ENCODE results near the gene SIX3.

DNA sequence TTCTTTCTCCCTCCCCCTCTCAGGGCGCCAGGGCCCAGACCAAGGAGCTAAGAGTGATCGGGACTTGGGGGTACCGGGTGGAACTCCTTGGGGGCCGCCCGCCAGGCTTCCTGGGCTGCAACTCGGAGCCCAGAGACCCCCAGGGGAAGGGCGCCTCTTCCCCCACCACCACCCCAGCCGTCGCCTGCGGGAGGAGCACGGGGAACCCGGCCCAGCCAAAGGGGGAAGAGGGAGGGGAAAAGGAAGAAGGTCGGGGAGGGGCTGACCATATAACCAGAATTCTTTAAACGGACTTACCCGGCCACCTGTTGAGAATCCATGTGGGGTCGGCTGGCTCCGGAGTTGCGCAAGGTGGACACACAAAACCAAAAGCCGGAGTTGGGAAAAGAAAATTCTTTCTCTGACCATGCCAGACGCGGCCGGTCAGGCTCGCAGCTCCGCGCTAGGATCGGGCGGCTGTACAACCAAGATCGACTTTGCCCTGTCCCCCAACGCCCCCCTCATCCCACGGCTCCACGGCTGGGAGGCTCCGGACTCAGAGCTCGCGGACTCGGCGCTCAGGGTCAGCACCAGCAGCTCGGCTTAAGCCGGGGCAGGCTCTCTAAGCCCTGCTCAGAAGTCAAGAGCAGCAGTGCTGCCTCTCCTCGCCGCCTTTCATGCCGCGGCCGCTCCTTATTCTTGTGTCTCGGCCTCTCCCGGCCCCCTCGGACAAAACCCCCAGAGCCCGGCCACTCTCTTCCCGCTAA is 6.3 kb upstream of the SIX3 start:
- TF ChIP-seq CTCF (IDR thresholded peaks at IDR 0.05; ENCODE audit: low read depth, low read length) (no peak), EZH2phosphoT487 (IDR thresholded peaks at IDR 0.05; ENCODE audit: low read depth) (no peak)

Measured in OCI-LY3 (cell line).